GM11168 (cell line): ENCODE measurements around the gene PPIB.

Source experiments
- in situ Hi-C: fragments of 300-500 bp; cut with MboI; formaldehyde crosslinking; loops from one replicate; pipeline ENCODE4 v1.12.0; 2022; ENCODE audit warnings: low sequenced_read_pairs; ENCODE audit not compliant: unreplicated experiment

PPIB gene

DNA sequence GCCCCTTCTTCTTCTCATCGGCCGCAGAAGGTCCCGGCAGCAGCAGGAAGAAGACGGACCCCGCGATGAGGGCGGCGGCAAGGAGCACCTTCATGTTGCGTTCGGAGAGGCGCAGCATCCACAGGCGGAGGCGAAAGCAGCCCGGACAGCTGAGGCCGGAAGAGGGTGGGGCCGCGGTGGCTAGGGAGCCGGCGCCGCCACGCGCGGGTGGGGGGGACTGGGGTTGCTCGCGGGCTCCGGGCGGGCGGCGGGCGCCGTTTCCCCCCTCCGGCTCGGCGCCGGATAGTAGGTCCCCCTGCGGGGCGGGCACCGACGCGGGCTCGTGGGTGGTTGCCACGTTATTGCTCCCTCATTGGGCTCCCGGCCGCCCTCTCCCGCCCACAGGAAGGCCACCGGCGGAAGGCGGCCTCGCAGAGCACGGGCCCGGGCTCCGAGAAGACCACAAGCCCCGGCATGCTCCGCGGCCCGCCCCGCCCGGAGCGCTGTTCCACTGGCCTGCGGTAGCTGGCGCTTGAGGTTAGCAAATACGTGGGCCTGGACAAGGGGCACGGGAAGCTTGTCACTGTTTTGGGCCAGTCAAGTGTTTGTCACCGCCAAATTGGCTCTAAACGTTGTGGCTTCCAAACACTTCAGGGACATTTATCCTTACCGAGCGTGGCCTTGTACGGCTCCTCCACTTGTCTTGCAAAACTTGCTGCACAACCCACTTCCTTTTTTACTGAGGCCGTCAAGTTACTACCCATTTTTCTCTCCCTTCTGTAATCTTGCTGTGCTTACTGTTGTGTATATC, at the start of gene PPIB:
TSS of gene PPIB (minus strand) at position 154 of the 790 bp plus-strand sequence. CDS start at position 118, 36 bp downstream.
- in situ Hi-C loops, result no loop called here

- in situ Hi-C loops, result no loop called here
These were observed 48.9 kb upstream of the PPIB start for GRCh38 chr15:64211696-64212095.

GRCh38 chr15:64210371-64210770, 47.5 kb upstream of the PPIB start:
- in situ Hi-C loops, result no loop called here

GRCh38 chr15:64209680-64210334, 47.0 kb upstream of the PPIB start:
- in situ Hi-C loops, result loop anchor here (10.0 kb wide), 1 partner anchor 155 kb away; no protein-coding TSS in a partner anchor

- in situ Hi-C loops, result loop anchor here (10.0 kb wide), 1 partner anchor 160 kb away; no protein-coding TSS in a partner anchor
These were observed 42.4 kb upstream of the PPIB start for GRCh38 chr15:64205202-64205601.

DNA sequence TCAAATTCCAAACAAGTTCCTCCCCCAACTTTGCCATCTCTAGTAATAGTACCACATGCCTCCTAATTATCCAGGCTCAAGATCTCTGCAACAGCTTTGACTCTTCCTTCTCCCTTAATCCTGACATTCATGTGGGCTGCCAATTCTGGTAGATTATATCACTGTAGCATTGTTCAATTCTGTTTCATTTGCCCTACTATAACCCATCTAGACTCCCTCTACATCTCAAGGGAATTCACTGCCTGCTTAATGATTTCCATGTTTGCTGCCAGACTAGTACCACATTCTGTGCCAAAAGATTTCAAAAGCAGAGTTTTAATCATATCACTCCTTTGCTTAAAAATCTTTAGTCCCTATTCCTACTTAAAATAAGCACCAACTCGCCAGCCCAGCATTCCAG, 34.6 kb upstream of the PPIB start:
- in situ Hi-C loops, result no loop called here

GRCh38 chr15:64193971-64194370, 31.1 kb upstream of the PPIB start:
- in situ Hi-C loops, result no loop called here

DNA sequence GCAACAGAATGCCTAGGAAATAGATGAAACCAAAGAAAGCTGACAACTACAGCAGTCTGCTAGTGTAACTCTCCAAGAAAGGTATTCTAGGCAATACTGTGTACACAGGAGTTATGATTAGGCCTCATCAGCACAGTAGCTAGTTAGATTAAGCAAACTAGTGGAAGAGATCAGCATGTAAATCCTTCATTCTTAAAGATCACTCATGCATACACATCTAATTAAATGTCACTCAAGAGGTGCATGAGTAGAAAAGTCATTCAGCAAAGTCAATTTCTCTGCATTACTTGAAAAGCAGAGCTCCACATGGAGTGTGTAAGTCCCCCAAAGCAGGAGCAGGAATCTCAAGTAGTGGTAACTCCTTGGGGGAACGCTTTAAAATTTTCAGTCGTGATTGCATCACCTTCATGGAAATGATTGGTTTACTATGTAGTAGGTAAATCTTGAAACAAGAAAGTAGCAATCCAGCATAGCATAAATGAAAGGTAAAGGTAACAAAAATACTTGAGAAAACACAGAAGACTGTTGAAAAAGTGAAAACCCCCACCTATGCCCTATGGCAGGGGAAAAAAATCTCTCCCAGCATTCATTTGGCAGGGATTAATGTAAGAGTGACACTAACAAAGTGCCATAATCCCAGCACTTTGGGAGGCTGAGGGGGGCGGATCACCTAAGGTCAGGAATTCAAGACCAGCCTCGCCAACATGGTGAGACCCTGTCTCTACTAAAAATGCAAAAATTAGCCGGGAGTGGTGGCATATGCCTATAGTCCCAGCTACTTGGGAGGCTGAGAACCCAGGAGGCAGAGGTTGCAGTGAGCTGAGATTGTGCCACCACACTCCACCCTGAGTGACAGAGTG, 29.4 kb upstream of the PPIB start:
- in situ Hi-C loops, result no loop called here

DNA sequence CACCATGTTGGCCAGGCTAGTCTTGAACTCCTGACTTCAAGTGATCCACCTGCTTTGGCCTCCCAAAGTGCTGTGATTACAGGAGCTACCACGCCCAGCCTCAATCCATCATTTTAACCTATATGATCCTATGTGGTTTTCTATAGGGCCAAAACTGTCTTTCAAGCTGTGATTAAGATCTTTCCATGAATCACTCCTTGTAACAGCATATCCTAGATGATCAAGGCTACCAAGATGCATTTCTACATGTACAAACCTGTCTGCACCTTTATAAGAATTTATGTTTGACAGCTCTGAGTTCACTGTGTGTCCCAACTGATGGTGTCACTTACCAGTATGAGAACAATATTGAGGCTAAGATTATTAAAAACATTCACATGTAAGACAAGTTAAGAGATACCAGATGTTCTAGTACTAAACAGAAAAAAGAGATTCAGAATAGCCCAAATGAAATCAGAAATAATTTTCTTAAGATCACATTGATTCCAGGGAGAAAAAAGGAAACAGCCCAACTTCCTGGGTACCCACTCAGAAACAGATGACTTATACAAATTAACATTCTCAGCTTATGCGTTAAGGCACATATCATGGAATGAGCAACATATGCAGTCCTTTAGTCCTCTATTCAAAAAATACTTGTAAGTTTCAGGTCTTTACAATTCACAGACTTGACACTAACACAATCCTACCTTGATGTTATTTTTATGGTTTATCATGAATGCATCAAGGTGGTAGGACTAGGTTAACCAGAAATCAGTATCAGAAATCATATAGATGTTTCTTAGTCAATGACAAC, 24.8 kb upstream of the PPIB start:
- in situ Hi-C loops, result no loop called here

DNA sequence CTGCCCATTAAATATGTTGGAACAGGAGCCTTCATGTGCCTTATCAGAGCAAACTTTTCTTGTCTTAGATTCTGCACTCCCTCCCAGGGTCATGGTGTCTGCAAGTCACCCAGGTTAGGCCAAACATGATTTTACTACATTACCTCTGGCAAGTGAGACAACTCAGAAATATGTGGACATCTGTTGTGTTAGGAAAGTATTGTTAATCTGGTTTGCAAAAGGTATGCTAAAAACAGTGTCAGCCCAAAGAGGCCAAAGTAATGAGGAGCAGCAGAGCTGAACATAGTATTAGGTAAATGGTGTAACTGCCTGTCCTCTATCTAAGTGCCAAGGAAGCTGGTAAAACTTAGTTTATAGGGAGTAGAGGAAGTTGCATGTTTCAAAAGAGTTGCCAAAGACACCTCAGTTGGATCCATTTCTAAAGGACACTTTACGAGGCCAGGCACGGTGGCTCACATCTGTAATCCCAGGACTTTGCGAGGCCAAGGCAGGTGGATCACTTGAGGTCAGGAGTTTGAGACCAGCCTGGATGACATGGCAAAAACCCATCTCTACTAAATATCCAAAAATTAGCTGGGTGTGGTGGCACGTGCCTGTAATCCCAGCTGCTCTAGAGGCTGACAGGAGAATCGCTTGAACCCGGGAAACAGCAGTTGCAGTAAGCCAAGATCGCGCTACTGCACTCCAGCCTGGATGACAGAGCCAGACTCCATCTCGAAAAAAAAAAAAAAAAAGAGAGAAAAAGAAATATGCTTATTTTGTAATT, 22.5 kb upstream of the PPIB start:
- in situ Hi-C loops, result no loop called here

DNA sequence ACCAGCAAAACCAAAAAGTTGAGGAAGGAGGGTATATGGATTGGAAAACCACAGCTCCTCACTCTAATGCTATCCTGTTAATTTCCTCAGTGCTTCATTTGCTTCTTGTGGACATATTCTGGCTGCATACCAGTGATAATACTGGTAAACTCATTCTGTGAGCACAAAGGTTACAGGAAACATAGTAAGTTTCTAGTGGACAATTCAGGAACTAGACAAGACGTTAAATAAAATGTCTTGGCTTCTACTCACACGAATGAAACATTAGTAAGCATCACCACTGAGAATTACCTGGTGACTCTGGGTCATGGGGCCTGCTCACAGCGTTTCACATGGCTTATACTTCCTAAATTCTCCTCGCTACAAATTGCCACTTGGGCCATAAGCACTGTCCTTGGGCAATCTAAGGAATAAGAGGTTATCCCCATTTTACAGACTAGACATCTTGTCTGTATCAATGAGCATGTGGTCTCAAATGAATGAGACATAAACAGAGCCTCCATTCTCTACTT, 20.1 kb upstream of the PPIB start:
- in situ Hi-C loops, result no loop called here

GRCh38 chr15:64180235-64180824, 17.5 kb upstream of the PPIB start:
- in situ Hi-C loops, result no loop called here

DNA sequence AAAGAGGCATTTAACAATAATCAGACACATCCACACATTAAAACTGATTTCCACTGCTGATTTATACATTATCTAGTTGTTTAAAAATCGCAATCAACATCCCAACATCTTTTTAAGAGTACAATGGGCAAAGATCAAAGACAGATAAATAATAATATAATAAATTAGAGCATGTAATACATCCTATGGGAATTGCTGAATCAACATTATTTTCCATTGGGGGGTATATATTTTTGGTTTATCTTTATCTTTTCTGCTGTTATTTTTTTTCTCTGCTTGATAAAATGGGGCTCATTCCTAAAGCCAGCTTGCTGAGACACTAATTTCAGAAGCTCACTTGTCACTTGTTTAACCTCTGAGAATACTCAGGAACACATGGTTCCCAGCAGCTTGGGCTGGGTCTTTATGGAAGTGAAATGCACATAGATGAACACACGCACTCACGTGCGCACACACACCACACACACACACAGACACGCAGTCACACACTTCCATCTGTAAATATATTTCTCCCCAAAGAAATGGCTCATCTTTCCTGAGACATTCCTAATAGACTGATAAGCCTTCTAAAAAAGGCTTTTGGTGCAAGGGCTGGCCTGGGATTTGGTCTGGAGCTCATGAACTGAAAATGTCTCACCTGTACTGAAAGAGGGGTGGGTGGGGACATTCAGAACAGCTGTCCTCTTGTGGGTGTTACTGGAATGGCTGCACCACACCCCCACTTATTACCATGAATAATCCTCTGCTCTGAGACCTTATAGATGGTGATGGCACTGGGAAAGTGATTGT, 3.5 kb upstream of the PPIB start:
- in situ Hi-C loops, result no loop called here

- in situ Hi-C loops, result no loop called here
These were observed 1.6 kb upstream of the PPIB start for GRCh38 chr15:64164436-64164835.

GRCh38 chr15:64163659-64164362, 989 bp upstream of the PPIB start:
- in situ Hi-C loops, result no loop called here

DNA sequence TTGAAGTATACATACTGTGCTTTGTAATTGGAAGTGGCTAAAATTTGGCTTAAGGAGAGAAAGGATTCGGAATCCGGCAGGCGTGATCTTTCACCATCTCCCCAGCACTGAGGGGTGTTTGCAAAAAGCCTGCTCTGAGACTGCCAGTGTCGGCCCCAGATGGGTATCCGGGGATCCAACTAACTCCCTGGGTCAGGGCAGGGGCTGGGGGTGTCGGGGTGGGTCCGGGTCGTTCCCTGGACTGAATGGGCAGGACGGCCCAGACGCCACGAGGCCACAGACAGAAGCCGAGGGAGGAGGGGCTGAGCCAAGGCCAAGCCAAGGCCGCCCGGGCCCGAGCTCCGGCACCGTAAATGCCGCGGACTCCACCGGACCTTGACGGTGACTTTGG, 349 bp downstream of the PPIB start:
- in situ Hi-C loops, result no loop called here
